Measurements from ENCODE around the gene RHOH.

RHOH gene

DNA sequence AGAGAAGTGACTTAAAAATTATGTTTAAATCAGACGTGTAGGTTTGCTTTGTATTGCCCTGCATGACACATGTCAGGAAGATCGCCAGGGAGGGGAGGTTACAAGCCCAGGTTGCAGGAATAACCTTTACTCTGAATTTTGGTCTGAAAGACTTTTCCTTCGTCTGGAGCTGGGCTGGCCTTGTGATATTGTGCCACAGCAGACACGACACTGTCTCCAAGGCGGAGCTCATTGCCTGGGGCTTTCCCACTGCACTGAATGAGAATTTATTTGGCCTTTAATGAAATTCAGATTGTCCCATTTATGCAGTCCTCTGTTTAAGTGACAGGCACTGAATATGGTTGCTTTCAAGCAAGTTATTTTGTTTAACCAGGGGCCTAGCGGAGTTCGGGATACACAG is 45.1 kb downstream of the RHOH start:
- no peak overlapping the region for H3K4me3 ChIP-seq (ENCODE audit: control insufficient read depth, low read depth, low read length)
- DNase-seq (ENCODE audit: low read depth): no peak
- TF ChIP-seq, protein P1, sequence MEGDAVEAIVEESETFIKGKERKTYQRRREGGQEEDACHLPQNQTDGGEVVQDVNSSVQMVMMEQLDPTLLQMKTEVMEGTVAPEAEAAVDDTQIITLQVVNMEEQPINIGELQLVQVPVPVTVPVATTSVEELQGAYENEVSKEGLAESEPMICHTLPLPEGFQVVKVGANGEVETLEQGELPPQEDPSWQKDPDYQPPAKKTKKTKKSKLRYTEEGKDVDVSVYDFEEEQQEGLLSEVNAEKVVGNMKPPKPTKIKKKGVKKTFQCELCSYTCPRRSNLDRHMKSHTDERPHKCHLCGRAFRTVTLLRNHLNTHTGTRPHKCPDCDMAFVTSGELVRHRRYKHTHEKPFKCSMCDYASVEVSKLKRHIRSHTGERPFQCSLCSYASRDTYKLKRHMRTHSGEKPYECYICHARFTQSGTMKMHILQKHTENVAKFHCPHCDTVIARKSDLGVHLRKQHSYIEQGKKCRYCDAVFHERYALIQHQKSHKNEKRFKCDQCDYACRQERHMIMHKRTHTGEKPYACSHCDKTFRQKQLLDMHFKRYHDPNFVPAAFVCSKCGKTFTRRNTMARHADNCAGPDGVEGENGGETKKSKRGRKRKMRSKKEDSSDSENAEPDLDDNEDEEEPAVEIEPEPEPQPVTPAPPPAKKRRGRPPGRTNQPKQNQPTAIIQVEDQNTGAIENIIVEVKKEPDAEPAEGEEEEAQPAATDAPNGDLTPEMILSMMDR (IDR thresholded peaks at IDR 0.05; ENCODE audit: control insufficient read depth, insufficient read depth, low read depth, low read length, missing control alignments): no peak

DNA sequence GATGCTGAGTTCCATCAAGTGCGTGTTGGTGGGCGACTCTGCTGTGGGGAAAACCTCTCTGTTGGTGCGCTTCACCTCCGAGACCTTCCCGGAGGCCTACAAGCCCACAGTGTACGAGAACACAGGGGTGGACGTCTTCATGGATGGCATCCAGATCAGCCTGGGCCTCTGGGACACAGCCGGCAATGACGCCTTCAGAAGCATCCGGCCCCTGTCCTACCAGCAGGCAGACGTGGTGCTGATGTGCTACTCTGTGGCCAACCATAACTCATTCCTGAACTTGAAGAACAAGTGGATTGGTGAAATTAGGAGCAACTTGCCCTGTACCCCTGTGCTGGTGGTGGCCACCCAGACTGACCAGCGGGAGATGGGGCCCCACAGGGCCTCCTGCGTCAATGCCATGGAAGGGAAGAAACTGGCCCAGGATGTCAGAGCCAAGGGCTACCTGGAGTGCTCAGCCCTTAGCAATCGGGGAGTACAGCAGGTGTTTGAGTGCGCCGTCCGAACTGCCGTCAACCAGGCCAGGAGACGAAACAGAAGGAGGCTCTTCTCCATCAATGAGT is 46.6 kb downstream of the RHOH start:
- H3K4me3 ChIP-seq (ENCODE audit: control insufficient read depth, low read depth, low read length): no peak overlapping the region
- no peak for DNase-seq (ENCODE audit: low read depth)
- TF ChIP-seq, protein P1 (IDR thresholded peaks at IDR 0.05; ENCODE audit: control insufficient read depth, insufficient read depth, low read depth, low read length, missing control alignments): no peak

DNA sequence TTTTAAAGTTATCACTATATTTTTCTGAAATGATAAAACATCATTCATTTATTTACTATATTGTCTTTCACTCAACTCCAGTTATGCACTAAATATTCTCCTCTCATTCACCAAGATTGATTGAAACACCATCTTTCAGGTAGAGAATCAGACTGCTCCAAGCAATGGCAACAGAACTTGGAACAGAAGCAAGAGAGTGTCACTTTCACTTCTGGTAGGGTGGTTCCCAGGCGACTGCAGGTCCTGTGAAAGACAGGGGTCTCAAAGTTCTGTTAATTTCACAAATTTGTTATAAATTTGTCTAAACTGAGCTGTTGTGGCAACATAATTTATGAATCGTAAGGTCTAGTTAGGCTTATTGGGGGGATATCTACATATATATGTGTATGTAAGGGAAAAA is 47.8 kb downstream of the RHOH start:
- no peak for DNase-seq (ENCODE audit: low read depth)
- H3K4me3 ChIP-seq (ENCODE audit: control insufficient read depth, low read depth, low read length): no peak overlapping the region
- TF ChIP-seq, protein P1 (IDR thresholded peaks at IDR 0.05; ENCODE audit: control insufficient read depth, insufficient read depth, low read depth, low read length, missing control alignments): no peak

DNA sequence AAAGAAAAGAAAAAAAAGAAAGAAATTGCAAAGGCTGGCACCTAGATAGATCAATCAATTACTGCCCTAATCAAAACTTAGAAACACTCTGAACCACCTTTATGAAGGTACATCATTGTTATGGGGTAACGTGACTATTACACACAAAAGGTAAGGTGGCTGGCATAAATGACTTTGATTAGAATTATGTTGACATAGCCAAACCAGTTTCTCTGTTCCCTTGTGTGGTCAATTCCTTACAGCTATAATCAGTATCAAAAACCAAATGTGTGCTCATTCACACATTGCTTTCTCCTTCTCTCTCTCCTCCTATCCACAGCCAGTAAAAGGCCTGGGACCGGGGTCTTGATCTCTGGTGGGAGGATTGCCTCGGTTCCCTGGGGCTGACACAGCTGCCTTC is 48.7 kb downstream of the RHOH start:
- TF ChIP-seq, protein P1 (IDR thresholded peaks at IDR 0.05; ENCODE audit: control insufficient read depth, insufficient read depth, low read depth, low read length, missing control alignments): no peak
- no peak for DNase-seq (ENCODE audit: low read depth)
- no peak overlapping the region for H3K4me3 ChIP-seq (ENCODE audit: control insufficient read depth, low read depth, low read length)

DNA sequence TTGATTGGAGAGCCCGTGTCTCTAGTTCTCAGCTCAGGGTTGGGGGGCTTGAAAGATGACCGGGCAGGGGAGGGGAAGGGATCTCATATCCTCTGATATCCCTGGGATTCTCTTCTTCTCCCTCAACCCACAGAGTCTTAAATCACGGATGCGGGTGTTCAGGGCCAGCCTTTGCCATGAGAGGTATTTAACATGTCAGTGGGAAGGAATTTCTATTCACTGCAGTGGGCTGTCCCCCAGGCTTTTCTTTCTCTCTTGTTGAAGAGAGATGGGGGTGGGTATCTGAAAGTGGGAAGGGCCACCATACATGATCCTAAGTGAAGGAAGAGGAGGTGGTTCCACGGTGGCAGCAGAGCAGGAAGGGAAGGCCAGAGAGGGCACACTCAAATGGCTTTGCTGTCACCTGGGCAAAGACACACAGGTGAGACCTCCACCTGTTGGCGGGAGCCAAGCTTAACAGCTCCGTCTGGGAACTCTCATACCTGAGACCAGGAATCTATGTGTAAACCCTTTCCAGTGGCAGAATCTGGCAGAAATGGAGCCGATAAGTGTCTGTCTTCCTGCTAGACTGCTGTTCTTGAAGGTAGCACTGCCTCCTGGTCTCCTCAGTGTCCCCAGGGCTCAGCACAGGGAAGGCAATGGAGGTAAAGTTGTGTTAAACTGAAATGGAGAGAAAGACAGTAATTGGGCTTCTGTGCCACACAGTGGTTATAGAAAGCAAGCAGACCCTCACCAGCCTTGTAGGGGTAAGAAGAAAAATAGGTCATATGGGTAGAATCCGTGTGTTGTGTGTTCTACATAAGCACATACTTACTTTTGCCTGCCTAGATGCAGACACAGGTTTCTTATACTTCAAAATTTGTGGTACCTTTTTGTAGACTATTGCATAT is 49.4 kb downstream of the RHOH start:
- H3K4me3 ChIP-seq (ENCODE audit: control insufficient read depth, low read depth, low read length): no peak overlapping the region
- DNase-seq (ENCODE audit: low read depth): no peak
- TF ChIP-seq, protein P1 (IDR thresholded peaks at IDR 0.05; ENCODE audit: control insufficient read depth, insufficient read depth, low read depth, low read length, missing control alignments): no peak

DNA sequence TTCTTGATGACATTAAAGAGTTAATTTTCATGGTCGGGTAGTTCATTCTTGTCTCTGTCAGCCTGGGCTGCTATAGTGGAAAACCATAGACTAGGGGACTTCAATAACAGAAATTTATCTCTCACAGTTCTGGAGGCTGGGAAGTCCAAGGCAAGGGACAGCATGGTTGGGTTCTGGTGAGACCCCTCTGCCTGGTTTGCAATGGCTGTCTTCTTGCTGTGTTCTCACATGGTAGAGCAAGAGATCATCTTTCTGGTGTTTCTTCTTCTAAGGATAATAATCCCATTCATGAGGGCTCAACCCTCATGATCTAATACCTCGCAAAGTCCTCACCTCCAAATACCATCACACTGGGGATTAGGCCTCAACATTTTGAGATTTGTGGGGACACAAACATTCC is 50.1 kb downstream of the RHOH start:
- DNase-seq (ENCODE audit: low read depth): no peak
- TF ChIP-seq, protein P1 (IDR thresholded peaks at IDR 0.05; ENCODE audit: control insufficient read depth, insufficient read depth, low read depth, low read length, missing control alignments): no peak
- no peak overlapping the region for H3K4me3 ChIP-seq (ENCODE audit: control insufficient read depth, low read depth, low read length)

All from AG09309 (cell line).